Measurements from ENCODE around the gene TRIM52. TPM values are rescaled to one million over a fixed set of nuclear protein-coding genes. Genes with fewer than 3 reads are reported as not detected.

The TRIM52 gene
- total RNA-seq, 1 experiment from 2014 or later = 7.8 TPM

DNA sequence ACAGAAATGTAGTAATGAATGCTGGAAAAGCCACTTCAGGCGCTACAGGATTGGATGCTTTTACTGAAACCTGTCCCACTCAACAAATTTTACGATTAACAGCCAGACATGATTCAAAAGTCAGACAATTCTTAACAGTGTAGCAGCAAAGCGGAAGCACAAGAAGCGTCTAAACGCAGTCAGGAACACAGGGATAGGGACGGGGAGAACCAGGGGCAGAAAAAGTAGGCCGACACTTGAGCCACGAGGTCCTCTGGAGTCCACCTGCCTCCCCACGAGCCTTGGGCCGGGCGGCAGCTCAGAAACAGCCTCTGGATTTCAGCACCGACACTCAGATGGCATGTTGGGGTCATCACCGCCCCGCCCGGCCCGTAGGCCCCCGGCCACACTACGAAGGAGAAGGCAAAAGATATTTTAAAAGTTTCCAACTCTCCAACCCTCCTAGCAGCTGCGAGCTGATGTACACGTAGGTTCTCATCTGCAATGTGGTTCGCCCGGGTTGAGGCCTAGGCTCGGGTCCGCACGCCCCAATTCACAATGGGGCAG lies 17.9 kb downstream of the TRIM52 start:
- Mint-ChIP-seq H3K27me3 (ENCODE audit: low read depth) (no peaks in the 10 kb centered on the region; the same call in 1 of the 2 replicates), H3K27ac (peak overlapping the region; percentile 100), H3K4me3 (peak overlapping the region; percentile 99), H3K4me1 (peaks cover 44% of the 10 kb centered on the region), H3K36me3 (peaks cover 56% of the 10 kb centered on the region), H3K9me3 (no peaks in the 10 kb centered on the region)
- TF ChIP-seq, protein P1, sequence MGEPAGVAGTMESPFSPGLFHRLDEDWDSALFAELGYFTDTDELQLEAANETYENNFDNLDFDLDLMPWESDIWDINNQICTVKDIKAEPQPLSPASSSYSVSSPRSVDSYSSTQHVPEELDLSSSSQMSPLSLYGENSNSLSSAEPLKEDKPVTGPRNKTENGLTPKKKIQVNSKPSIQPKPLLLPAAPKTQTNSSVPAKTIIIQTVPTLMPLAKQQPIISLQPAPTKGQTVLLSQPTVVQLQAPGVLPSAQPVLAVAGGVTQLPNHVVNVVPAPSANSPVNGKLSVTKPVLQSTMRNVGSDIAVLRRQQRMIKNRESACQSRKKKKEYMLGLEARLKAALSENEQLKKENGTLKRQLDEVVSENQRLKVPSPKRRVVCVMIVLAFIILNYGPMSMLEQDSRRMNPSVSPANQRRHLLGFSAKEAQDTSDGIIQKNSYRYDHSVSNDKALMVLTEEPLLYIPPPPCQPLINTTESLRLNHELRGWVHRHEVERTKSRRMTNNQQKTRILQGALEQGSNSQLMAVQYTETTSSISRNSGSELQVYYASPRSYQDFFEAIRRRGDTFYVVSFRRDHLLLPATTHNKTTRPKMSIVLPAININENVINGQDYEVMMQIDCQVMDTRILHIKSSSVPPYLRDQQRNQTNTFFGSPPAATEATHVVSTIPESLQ (CRISPR knock-in tag; IDR thresholded peaks at IDR 0.05) = no peak
- TF ChIP-seq NFYB (CRISPR knock-in tag; conservative IDR thresholded peaks at IDR 0.05; ENCODE audit: low read depth) (no peak), JUN (CRISPR knock-in tag; IDR thresholded peaks at IDR 0.05) (peak; percentile 17; the same call in 1 of the 2 replicates), FOXP1 (CRISPR knock-in tag; IDR thresholded peaks at IDR 0.05; ENCODE audit: borderline replicate concordance) (0 out of 2 replicates have a peak, but pooled peaks have one; percentile 79), ZNF263 (CRISPR knock-in tag; IDR thresholded peaks at IDR 0.05; ENCODE audit: low read depth) (no peak), OVOL2 (CRISPR knock-in tag; IDR thresholded peaks at IDR 0.05; ENCODE audit: borderline replicate concordance) (no peak)
- TF ChIP-seq, protein P2, sequence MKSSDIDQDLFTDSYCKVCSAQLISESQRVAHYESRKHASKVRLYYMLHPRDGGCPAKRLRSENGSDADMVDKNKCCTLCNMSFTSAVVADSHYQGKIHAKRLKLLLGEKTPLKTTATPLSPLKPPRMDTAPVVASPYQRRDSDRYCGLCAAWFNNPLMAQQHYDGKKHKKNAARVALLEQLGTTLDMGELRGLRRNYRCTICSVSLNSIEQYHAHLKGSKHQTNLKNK (CRISPR knock-in tag; IDR thresholded peaks at IDR 0.05) = no peak
- TF ChIP-seq, protein P3, sequence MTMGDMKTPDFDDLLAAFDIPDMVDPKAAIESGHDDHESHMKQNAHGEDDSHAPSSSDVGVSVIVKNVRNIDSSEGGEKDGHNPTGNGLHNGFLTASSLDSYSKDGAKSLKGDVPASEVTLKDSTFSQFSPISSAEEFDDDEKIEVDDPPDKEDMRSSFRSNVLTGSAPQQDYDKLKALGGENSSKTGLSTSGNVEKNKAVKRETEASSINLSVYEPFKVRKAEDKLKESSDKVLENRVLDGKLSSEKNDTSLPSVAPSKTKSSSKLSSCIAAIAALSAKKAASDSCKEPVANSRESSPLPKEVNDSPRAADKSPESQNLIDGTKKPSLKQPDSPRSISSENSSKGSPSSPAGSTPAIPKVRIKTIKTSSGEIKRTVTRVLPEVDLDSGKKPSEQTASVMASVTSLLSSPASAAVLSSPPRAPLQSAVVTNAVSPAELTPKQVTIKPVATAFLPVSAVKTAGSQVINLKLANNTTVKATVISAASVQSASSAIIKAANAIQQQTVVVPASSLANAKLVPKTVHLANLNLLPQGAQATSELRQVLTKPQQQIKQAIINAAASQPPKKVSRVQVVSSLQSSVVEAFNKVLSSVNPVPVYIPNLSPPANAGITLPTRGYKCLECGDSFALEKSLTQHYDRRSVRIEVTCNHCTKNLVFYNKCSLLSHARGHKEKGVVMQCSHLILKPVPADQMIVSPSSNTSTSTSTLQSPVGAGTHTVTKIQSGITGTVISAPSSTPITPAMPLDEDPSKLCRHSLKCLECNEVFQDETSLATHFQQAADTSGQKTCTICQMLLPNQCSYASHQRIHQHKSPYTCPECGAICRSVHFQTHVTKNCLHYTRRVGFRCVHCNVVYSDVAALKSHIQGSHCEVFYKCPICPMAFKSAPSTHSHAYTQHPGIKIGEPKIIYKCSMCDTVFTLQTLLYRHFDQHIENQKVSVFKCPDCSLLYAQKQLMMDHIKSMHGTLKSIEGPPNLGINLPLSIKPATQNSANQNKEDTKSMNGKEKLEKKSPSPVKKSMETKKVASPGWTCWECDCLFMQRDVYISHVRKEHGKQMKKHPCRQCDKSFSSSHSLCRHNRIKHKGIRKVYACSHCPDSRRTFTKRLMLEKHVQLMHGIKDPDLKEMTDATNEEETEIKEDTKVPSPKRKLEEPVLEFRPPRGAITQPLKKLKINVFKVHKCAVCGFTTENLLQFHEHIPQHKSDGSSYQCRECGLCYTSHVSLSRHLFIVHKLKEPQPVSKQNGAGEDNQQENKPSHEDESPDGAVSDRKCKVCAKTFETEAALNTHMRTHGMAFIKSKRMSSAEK (CRISPR knock-in tag; IDR thresholded peaks at IDR 0.05; ENCODE audit: borderline replicate concordance) = no peak
- TF ChIP-seq, protein P4, sequence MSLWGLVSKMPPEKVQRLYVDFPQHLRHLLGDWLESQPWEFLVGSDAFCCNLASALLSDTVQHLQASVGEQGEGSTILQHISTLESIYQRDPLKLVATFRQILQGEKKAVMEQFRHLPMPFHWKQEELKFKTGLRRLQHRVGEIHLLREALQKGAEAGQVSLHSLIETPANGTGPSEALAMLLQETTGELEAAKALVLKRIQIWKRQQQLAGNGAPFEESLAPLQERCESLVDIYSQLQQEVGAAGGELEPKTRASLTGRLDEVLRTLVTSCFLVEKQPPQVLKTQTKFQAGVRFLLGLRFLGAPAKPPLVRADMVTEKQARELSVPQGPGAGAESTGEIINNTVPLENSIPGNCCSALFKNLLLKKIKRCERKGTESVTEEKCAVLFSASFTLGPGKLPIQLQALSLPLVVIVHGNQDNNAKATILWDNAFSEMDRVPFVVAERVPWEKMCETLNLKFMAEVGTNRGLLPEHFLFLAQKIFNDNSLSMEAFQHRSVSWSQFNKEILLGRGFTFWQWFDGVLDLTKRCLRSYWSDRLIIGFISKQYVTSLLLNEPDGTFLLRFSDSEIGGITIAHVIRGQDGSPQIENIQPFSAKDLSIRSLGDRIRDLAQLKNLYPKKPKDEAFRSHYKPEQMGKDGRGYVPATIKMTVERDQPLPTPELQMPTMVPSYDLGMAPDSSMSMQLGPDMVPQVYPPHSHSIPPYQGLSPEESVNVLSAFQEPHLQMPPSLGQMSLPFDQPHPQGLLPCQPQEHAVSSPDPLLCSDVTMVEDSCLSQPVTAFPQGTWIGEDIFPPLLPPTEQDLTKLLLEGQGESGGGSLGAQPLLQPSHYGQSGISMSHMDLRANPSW (CRISPR knock-in tag; conservative IDR thresholded peaks at IDR 0.05; ENCODE audit: low read depth) = no peak
- ATAC-seq = no peak
- no peak for DNase-seq (ENCODE audit: low spot score)
- POLR2A ChIA-PET = interaction anchor here (0.7 to 1.5 kb wide), 3 partner anchors 20 to 29 kb away, joined by 3 to 4 read pairs (median 4); partner anchors contain the start of gene TRIM41
- CTCF ChIA-PET = no interaction called here

DNA sequence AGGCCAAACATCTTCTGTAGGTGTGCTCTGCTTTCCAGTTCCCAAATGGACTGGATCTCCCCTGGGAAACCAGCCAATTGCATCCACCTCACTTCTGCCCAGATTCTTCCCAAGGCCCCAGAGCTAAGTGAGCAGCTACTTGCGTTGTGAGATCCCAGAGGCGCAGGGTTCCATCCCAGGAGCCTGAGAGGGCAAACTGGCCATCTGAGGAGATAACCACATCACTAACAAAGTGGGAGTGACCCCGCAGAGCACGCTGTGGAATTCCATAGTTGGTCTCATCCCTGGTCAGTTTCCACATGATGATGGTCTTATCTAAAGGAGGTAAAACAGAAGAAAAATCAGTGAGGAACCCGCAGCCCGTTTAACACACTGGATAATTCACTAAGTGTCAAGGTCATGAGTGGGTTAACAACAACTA lies 18.9 kb downstream of the TRIM52 start:
- H3K36me3 Mint-ChIP-seq = peaks cover 64% of the 10 kb centered on the region
- H3K4me1 Mint-ChIP-seq = peaks cover 43% of the 10 kb centered on the region
- ChIA-PET CTCF (no interaction called here), POLR2A (interaction anchor here (1.3 kb wide), 1 partner anchor 19 kb away, joined by 4 read pairs; the partner anchor contains the start of gene TRIM41)
- peak overlapping the region; percentile 100 for H3K27ac Mint-ChIP-seq
- no peaks in the 10 kb centered on the region for H3K9me3 Mint-ChIP-seq
- TF ChIP-seq MYBL2 (CRISPR knock-in tag; IDR thresholded peaks at IDR 0.05) (no peak), SMAD4 (CRISPR knock-in tag; IDR thresholded peaks at IDR 0.05) (no peak), ELF4 (CRISPR knock-in tag; IDR thresholded peaks at IDR 0.05; ENCODE audit: low read depth) (no peak), RORB (CRISPR knock-in tag; IDR thresholded peaks at IDR 0.05) (no peak)
- TF ChIP-seq, protein P5, sequence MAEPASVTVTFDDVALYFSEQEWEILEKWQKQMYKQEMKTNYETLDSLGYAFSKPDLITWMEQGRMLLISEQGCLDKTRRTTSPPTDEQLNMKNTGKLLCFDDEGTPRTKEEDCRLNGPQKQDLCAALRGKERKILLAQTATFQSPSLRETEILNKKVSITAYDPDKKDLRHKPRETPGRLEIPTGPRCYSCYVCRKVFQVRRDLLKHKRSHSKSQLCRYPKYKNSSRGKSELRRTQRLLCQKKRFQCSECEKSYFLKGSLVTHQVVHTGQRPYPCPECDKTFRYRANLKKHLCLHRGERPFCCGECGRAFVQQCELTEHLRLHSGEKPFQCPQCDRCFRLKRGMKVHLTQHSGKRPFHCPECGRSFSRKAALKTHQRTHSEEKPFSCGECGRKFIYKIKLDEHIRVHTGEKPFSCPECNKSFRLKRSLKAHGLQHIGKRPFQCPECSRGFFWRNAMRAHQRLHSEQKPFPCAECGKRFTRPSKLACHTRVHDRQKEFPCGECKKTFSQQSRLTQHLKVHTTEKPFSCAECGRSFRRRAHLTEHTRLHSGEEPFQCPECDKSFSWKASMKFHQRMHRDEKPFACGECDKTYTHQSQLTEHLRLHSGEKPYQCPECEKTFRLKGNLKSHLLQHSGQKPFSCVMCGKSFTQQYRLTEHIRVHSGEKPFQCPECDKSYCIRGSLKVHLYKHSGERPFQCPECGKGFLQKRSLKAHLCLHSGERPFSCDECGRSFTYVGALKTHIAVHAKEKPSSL (CRISPR knock-in tag; conservative IDR thresholded peaks at IDR 0.05) = no peak
- H3K4me3 Mint-ChIP-seq = peak overlapping the region; percentile 99
- no peak for DNase-seq (ENCODE audit: low spot score)
- no peaks in the 10 kb centered on the region; the same call in 1 of the 2 replicates for H3K27me3 Mint-ChIP-seq (ENCODE audit: low read depth)
- no peak for ATAC-seq
